OCI-LY7 (cell line): ENCODE data around the gene C10orf143. TPM values are rescaled to one million over a fixed set of nuclear protein-coding genes. Genes with fewer than 3 reads are reported as not detected.
A peak's percentile ranks its signal among the peaks of the same experiment; 100 is the strongest.

Experiments used
- BruUV-seq: library from RNA; stranded (reverse); fragments of 400-500 nt; replicated peaks from 2 replicates; lab custom pipeline; 2021; lab: Mats Ljungman, UMichigan
- CTCF ChIA-PET: fragments of 300-600 bp; sonication (Branson Sonifier 250); formaldehyde crosslinking; loops from one replicate; lab custom pipeline; 2022; ENCODE audit warnings: antibody characterized with exemption; ENCODE audit not compliant: unreplicated experiment; lab: Charles Lee
- POLR2A ChIA-PET: fragments of 300-600 bp; sonication (Branson Sonifier 250); formaldehyde crosslinking; loops from one replicate; lab custom pipeline; 2022; ENCODE audit warnings: antibody characterized with exemption; lab: Charles Lee
- DNase-seq: peaks from one replicate; pipeline ENCODE4 v3.0.0-alpha.2; 2015; ENCODE audit warnings: low spot score
- H2AFZ ChIP-seq: fragments of 200-600 bp; sonication (generic), shearing (Covaris generic); 2 replicates; pipeline ENCODE4 v1.6.1; 2014; ENCODE audit warnings: mild to moderate bottlenecking, antibody characterized with exemption, low read length, moderate library complexity
- H3K27ac ChIP-seq: fragments of 200-600 bp; sonication (generic); 2 replicates; pipeline ENCODE4 v1.5.1; 2014; ENCODE audit warnings: mixed run types, low read depth, mild to moderate bottlenecking, moderate library complexity, low read length, inconsistent platforms; ENCODE audit not compliant: poor library complexity, severe bottlenecking
- H3K36me3 ChIP-seq: fragments of 200-600 bp; sonication (generic); 2 replicates; pipeline ENCODE4 v1.6.1; 2014; ENCODE audit warnings: mild to moderate bottlenecking, antibody characterized with exemption, low read length, moderate library complexity, mixed read lengths; ENCODE audit not compliant: insufficient read depth
- H3K4me1 ChIP-seq: fragments of 200-600 bp; sonication (generic); 2 replicates; pipeline ENCODE4 v1.5.1; 2014; ENCODE audit warnings: mild to moderate bottlenecking, low read length; ENCODE audit not compliant: insufficient read depth, poor library complexity, severe bottlenecking
- H3K4me2 ChIP-seq: fragments of 200-600 bp; sonication (generic); 2 replicates; pipeline ENCODE4 v1.6.1; 2014; ENCODE audit warnings: mild to moderate bottlenecking, low read length
- H3K4me3 ChIP-seq: fragments of 200-600 bp; sonication (generic); 2 replicates; pipeline ENCODE4 v1.5.1; 2014; ENCODE audit warnings: mild to moderate bottlenecking, low read depth, low read length; ENCODE audit not compliant: poor library complexity, severe bottlenecking
- H3K79me2 ChIP-seq: fragments of 200-600 bp; sonication (generic); 2 replicates; pipeline ENCODE4 v1.6.1; 2016; ENCODE audit warnings: low read depth, mild to moderate bottlenecking, low read length, moderate library complexity, mixed read lengths; ENCODE audit not compliant: insufficient read depth
- H3K9me2 ChIP-seq: fragments of 200-600 bp; sonication (generic); 2 replicates; pipeline ENCODE4 v1.6.1; 2016; ENCODE audit warnings: mild to moderate bottlenecking, low read length, mixed read lengths; ENCODE audit not compliant: insufficient read depth
- H3K9me3 ChIP-seq: fragments of 200-600 bp; sonication (generic); 2 replicates; pipeline ENCODE4 v1.6.1; 2014; ENCODE audit warnings: mild to moderate bottlenecking, mixed run types, low read length, mixed read lengths
- H4K20me1 ChIP-seq: fragments of 200-600 bp; sonication (generic); 2 replicates; pipeline ENCODE4 v1.6.1; 2014; ENCODE audit warnings: mild to moderate bottlenecking, antibody characterized with exemption, low read length, moderate library complexity, mixed read lengths; ENCODE audit not compliant: insufficient read depth
- EZH2phosphoT487 ChIP-seq: fragments of 200-600 bp; sonication (generic); IDR thresholded peaks from 2 replicates; pipeline ENCODE4 v1.6.1; 2018; ENCODE audit warnings: low read depth, borderline replicate concordance, mild to moderate bottlenecking, mixed run types, antibody characterized with exemption, low read length, moderate library complexity, mixed read lengths
- intact Hi-C: fragments of 100-400 bp; cut with micrococcal nuclease; formaldehyde crosslinking; loops from one replicate; pipeline ENCODE4 v1.10.0; 2022; ENCODE audit not compliant: unreplicated experiment
- total RNA-seq, 2 experiments: library from RNA; depleted of rRNA in 1 of 2; stranded (reverse); fragments of >200 nt in 1 of 2; shearing (Covaris generic) in 1 of 2; gene quantifications; 2 replicates each; pipeline ENCODE4 v1.2.3, GENCODE V29; 2014 to 2022
- TF ChIP-seq, protein P1 (sequence below): fragments of 200-600 bp; sonication (generic); conservative IDR thresholded peaks from 2 replicates; pipeline ENCODE4 v1.5.1; 2014; ENCODE audit warnings: mild to moderate bottlenecking, antibody characterized with exemption, low read length, moderate library complexity, mixed read lengths

C10orf143 gene
- total RNA-seq, 2 experiments from 2014 or later: 0.88 to 6.4 TPM

DNA sequence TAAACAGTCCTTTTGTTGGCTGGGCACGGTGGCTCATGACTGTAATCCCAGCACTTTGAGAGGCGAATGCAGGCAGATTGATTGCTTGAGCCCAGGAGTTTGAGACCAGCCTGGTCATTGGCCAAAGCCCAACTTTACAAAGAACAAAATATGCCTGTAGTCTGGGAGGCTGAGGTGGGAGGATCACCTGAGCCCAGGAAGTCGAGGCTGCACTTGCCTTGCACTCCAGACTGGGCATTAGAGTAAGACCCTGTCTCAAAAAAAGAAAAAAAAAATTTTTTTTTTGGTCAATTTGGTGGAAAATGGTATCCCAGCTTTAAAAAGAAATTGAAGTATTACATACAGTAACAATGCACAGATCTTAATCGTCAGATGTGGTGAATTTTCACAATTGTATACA lies 30.4 kb upstream of the C10orf143 start:
- intact Hi-C loops: no loop called here
- H3K27ac ChIP-seq: peak overlapping the region; percentile 88
- H3K9me2 ChIP-seq: no peaks in the 10 kb centered on the region
- no peak overlapping the region for H2AFZ ChIP-seq
- H3K4me2 ChIP-seq: peak overlapping the region; percentile 98
- BruUV-seq: no TSS peak
- peaks cover 42% of the 10 kb centered on the region for H4K20me1 ChIP-seq
- H3K36me3 ChIP-seq: peaks cover 65% of the 10 kb centered on the region
- H3K4me1 ChIP-seq: peaks cover 67% of the 10 kb centered on the region
- no peaks in the 10 kb centered on the region for H3K9me3 ChIP-seq
- DNase-seq: no peak
- ChIA-PET CTCF (interaction anchor here (1.4 to 1.6 kb wide), 2 partner anchors 11 to 13 kb away, joined by 3 to 4 read pairs; no protein-coding TSS in a partner anchor), POLR2A (interaction anchor here (1.3 to 2.4 kb wide), 2 partner anchors 21 to 30 kb away, joined by 3 to 22 read pairs; partner anchors contain the start of gene C10orf143)
- TF ChIP-seq EZH2phosphoT487: no peak
- TF ChIP-seq, protein P1, sequence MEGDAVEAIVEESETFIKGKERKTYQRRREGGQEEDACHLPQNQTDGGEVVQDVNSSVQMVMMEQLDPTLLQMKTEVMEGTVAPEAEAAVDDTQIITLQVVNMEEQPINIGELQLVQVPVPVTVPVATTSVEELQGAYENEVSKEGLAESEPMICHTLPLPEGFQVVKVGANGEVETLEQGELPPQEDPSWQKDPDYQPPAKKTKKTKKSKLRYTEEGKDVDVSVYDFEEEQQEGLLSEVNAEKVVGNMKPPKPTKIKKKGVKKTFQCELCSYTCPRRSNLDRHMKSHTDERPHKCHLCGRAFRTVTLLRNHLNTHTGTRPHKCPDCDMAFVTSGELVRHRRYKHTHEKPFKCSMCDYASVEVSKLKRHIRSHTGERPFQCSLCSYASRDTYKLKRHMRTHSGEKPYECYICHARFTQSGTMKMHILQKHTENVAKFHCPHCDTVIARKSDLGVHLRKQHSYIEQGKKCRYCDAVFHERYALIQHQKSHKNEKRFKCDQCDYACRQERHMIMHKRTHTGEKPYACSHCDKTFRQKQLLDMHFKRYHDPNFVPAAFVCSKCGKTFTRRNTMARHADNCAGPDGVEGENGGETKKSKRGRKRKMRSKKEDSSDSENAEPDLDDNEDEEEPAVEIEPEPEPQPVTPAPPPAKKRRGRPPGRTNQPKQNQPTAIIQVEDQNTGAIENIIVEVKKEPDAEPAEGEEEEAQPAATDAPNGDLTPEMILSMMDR: no peak
- peak overlapping the region; percentile 61 for H3K4me3 ChIP-seq
- peaks cover 96% of the 10 kb centered on the region for H3K79me2 ChIP-seq

GRCh38 chr10:130140425-130140824 lies 29.8 kb upstream of the C10orf143 start:
- ChIA-PET CTCF (no interaction called here), POLR2A (interaction anchor here (1.8 to 6.5 kb wide), 2 partner anchors 19 to 30 kb away, joined by 5 to 64 read pairs; partner anchors contain the start of gene C10orf143)
- Histone ChIP-seq H3K79me2 (peaks cover 89% of the 10 kb centered on the region), H2AFZ (no peak overlapping the region), H3K4me2 (peak overlapping the region; percentile 98), H3K9me3 (no peaks in the 10 kb centered on the region), H4K20me1 (peaks cover 41% of the 10 kb centered on the region), H3K4me3 (peak overlapping the region; percentile 61), H3K9me2 (no peaks in the 10 kb centered on the region), H3K27ac (peak overlapping the region; percentile 88), H3K4me1 (peaks cover 66% of the 10 kb centered on the region), H3K36me3 (peaks cover 60% of the 10 kb centered on the region)
- intact Hi-C loops: no loop called here
- no TSS peak for BruUV-seq
- TF ChIP-seq, protein P1: no peak
- TF ChIP-seq EZH2phosphoT487: no peak
- no peak for DNase-seq

- H4K20me1 ChIP-seq: peaks cover 41% of the 10 kb centered on the region
- H3K36me3 ChIP-seq: peaks cover 48% of the 10 kb centered on the region
- H2AFZ ChIP-seq: no peak overlapping the region
- TF ChIP-seq EZH2phosphoT487: no peak
- TF ChIP-seq, protein P1: no peak
- intact Hi-C loops: loop anchor here (10.0 kb wide), 1 partner anchor 674 kb away; the partner anchor contains the start of gene MGMT
- BruUV-seq: TSS peak; percentile 40
- no peak overlapping the region for H3K27ac ChIP-seq
- DNase-seq: no peak
- H3K79me2 ChIP-seq: peaks cover 70% of the 10 kb centered on the region
- no peaks in the 10 kb centered on the region for H3K9me3 ChIP-seq
- no peaks in the 10 kb centered on the region for H3K9me2 ChIP-seq
- H3K4me2 ChIP-seq: peak overlapping the region; percentile 98
- H3K4me1 ChIP-seq: peaks cover 68% of the 10 kb centered on the region
- peak overlapping the region; percentile 84 for H3K4me3 ChIP-seq
- POLR2A ChIA-PET: interaction anchor here (0.6 to 6.5 kb wide), 6 partner anchors 10 to 38 kb away, joined by 3 to 64 read pairs (median 4); partner anchors contain the start of gene C10orf143
- CTCF ChIA-PET: no interaction called here
Observed at GRCh38 chr10:130138479-130138866, 27.8 kb upstream of the C10orf143 start.
